Smooth muscle cell (in vitro differentiated cells): ENCODE data around the gene UBTFL1. TPM values are rescaled to one million over a fixed set of nuclear protein-coding genes. Genes with fewer than 3 reads are reported as not detected.

Experiments used
- DNase-seq: peaks from one replicate; lab custom pipeline; 2025; ENCODE audit not compliant: unreplicated experiment; lab: John Stamatoyannopoulos, UW
- H2AFZ ChIP-seq: fragments of 200-600 bp; sonication (generic); 2 replicates; pipeline ENCODE4 v1.6.0; 2016; ENCODE audit warnings: antibody characterized with exemption, low read depth, mild to moderate bottlenecking
- H3F3A ChIP-seq: fragments of 200-600 bp; sonication (generic); 2 replicates; pipeline ENCODE4 v1.6.0; 2017; ENCODE audit warnings: antibody characterized with exemption, low read depth
- H3K27ac ChIP-seq: fragments of 200-600 bp; sonication (generic); 2 replicates; pipeline ENCODE4 v1.5.1; 2016; ENCODE audit warnings: low read depth, mild to moderate bottlenecking
- H3K27me3 ChIP-seq: fragments of 200-600 bp; sonication (generic); 2 replicates; pipeline ENCODE4 v1.6.1; 2016; ENCODE audit warnings: low read depth, mild to moderate bottlenecking
- H3K36me3 ChIP-seq: fragments of 200-600 bp; sonication (generic); 2 replicates; pipeline ENCODE4 v1.5.1; 2016; ENCODE audit warnings: low read depth
- H3K4me1 ChIP-seq: fragments of 200-600 bp; sonication (generic); 2 replicates; pipeline ENCODE4 v1.5.1; 2016; ENCODE audit warnings: low read depth
- H3K4me2 ChIP-seq: fragments of 200-600 bp; sonication (generic); 2 replicates; pipeline ENCODE4 v1.6.0; 2016; ENCODE audit warnings: mild to moderate bottlenecking
- H3K4me3 ChIP-seq: fragments of 200-600 bp; sonication (generic); 2 replicates; pipeline ENCODE4 v1.5.1; 2016; ENCODE audit warnings: mild to moderate bottlenecking
- H3K79me2 ChIP-seq: fragments of 200-600 bp; sonication (generic); 2 replicates; pipeline ENCODE4 v1.6.0; 2016; ENCODE audit warnings: low read depth, mild to moderate bottlenecking
- H3K9ac ChIP-seq: fragments of 200-600 bp; sonication (generic); 2 replicates; pipeline ENCODE4 v1.6.0; 2016; ENCODE audit warnings: low read depth
- H3K9me3 ChIP-seq: fragments of 200-600 bp; sonication (generic); replicated peaks from 2 replicates; pipeline ENCODE4 v1.5.1; 2016; ENCODE audit warnings: low read depth
- H4K20me1 ChIP-seq: fragments of 200-600 bp; sonication (generic); 2 replicates; pipeline ENCODE4 v1.6.0; 2016; ENCODE audit warnings: low read depth
- WGBS: methylation state at CpG from one replicate; pipeline ENCODE4 v1.1.7; 2016; ENCODE audit warnings: low lambda C conversion rate; 5-methylcytosine and 5-hydroxymethylcytosine counted together
- polyA plus RNA-seq: library from polyadenylated mRNA; unstranded; fragments of >200 nt; fragmentation: Nextera tagmentation; extraction: Ambion mirVana; gene quantifications from 2 replicates; pipeline ENCODE4 v1.2.1, GENCODE V29; 2016
- total RNA-seq: library from RNA; depleted of rRNA; stranded (reverse); fragments of >200 nt; gene quantifications from 2 replicates; pipeline ENCODE4 v1.2.3, GENCODE V29; 2014
- TF ChIP-seq, protein P1 (sequence below): fragments of 200-600 bp; sonication (generic); IDR thresholded peaks from 2 replicates; pipeline ENCODE4 v1.5.1; 2017; ENCODE audit warnings: borderline replicate concordance, mild to moderate bottlenecking, antibody characterized with exemption; ENCODE audit not compliant: insufficient read depth, poor library complexity, severe bottlenecking

Gene UBTFL1
- total and polyA plus RNA-seq, 2 experiments from 2014 or later = not detected

GRCh38 chr11:90100431-90100830 is 14.7 kb downstream of the UBTFL1 start:
- no peaks in the 10 kb centered on the region for H3K4me1 ChIP-seq
- TF ChIP-seq, protein P1, sequence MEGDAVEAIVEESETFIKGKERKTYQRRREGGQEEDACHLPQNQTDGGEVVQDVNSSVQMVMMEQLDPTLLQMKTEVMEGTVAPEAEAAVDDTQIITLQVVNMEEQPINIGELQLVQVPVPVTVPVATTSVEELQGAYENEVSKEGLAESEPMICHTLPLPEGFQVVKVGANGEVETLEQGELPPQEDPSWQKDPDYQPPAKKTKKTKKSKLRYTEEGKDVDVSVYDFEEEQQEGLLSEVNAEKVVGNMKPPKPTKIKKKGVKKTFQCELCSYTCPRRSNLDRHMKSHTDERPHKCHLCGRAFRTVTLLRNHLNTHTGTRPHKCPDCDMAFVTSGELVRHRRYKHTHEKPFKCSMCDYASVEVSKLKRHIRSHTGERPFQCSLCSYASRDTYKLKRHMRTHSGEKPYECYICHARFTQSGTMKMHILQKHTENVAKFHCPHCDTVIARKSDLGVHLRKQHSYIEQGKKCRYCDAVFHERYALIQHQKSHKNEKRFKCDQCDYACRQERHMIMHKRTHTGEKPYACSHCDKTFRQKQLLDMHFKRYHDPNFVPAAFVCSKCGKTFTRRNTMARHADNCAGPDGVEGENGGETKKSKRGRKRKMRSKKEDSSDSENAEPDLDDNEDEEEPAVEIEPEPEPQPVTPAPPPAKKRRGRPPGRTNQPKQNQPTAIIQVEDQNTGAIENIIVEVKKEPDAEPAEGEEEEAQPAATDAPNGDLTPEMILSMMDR = no peak
- no peaks in the 10 kb centered on the region for H3K36me3 ChIP-seq
- no peak for DNase-seq
- no peak overlapping the region for H3K4me2 ChIP-seq
- H3F3A ChIP-seq = no peaks in the 10 kb centered on the region
- H3K4me3 ChIP-seq = no peak overlapping the region
- H3K79me2 ChIP-seq = no peaks in the 10 kb centered on the region
- no peaks in the 10 kb centered on the region for H4K20me1 ChIP-seq
- no peak overlapping the region for H3K9ac ChIP-seq
- no peak overlapping the region for H2AFZ ChIP-seq
- no peaks in the 10 kb centered on the region for H3K27me3 ChIP-seq
- no peaks in the 10 kb centered on the region for H3K9me3 ChIP-seq
- 94% methylated on average over 3 of the region's 3 CpGs for WGBS
- no peak overlapping the region for H3K27ac ChIP-seq

- Histone ChIP-seq H3K27me3 (no peaks in the 10 kb centered on the region), H3K4me2 (no peak overlapping the region), H3K4me3 (no peak overlapping the region), H3F3A (no peaks in the 10 kb centered on the region), H2AFZ (no peak overlapping the region), H3K79me2 (no peaks in the 10 kb centered on the region), H3K36me3 (no peaks in the 10 kb centered on the region), H3K9me3 (no peaks in the 10 kb centered on the region), H4K20me1 (no peaks in the 10 kb centered on the region), H3K9ac (no peak overlapping the region), H3K27ac (no peak overlapping the region), H3K4me1 (no peaks in the 10 kb centered on the region)
- DNase-seq = no peak
- TF ChIP-seq, protein P1 = peak; percentile 48
- WGBS = 11% methylated on average over 2 of the region's 2 CpGs
Measured at GRCh38 chr11:90113541-90113940, 27.8 kb downstream of the UBTFL1 start.

DNA sequence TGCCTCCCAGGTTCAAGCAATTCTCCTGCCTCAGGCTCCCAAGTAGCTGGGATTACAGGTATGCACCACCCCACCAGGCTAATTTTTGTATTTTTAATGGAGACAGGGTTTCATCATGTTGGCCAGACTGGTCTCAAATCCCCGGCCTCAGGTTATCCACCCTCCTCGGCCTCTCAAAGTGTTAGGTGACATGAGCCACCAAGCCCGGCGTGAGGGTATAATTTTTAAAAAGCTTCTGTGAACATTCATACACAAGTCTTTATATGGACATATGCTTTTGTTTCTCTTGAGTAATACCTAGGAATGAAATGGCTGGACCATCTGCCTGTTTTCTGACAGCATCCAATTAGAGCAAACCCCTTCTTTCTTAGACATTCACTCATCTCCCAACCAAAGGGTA is 34.4 kb downstream of the UBTFL1 start:
- 92% methylated on average over 4 of the region's 4 CpGs for WGBS
- H3F3A ChIP-seq = no peaks in the 10 kb centered on the region
- H3K27me3 ChIP-seq = no peaks in the 10 kb centered on the region
- no peaks in the 10 kb centered on the region for H3K36me3 ChIP-seq
- H4K20me1 ChIP-seq = no peaks in the 10 kb centered on the region
- no peak overlapping the region for H3K4me3 ChIP-seq
- no peak overlapping the region for H3K27ac ChIP-seq
- H3K79me2 ChIP-seq = no peaks in the 10 kb centered on the region
- no peaks in the 10 kb centered on the region for H3K9me3 ChIP-seq
- no peak overlapping the region for H3K4me2 ChIP-seq
- H3K9ac ChIP-seq = no peak overlapping the region
- TF ChIP-seq, protein P1 = no peak
- H2AFZ ChIP-seq = no peak overlapping the region
- no peak for DNase-seq
- H3K4me1 ChIP-seq = no peaks in the 10 kb centered on the region

DNA sequence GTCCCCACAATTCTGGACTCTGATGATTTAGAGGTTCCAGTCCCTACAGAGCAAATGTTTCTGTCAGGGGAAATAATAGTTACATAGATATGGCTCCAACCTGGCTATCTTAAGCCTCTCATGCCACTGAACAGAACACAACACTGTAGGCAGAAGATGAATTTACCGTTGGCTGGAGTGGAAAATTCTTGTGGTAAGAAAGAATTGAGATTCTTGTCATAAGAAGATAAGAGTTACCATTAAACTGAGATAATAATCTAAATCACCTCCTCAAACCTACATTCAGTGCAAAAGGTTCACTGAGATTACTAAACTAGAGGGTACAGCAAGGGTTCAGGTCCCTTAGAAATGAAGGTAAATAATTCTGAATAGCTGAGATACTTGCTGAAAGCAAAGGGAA is 38.6 kb downstream of the UBTFL1 start:
- no peak for DNase-seq
- no peaks in the 10 kb centered on the region for H3K36me3 ChIP-seq
- 19% methylated on average over 1 of the region's 1 CpG for WGBS

More for the DNA sequence above, 38.6 kb downstream of the UBTFL1 start:
- H3K9me3 ChIP-seq = no peaks in the 10 kb centered on the region
- H3K4me1 ChIP-seq = no peaks in the 10 kb centered on the region
- no peak overlapping the region for H3K27ac ChIP-seq
- H4K20me1 ChIP-seq = no peaks in the 10 kb centered on the region
- no peak overlapping the region for H3K4me2 ChIP-seq
- TF ChIP-seq, protein P1 = no peak
- H3F3A ChIP-seq = no peaks in the 10 kb centered on the region
- no peak overlapping the region for H3K9ac ChIP-seq
- no peak overlapping the region for H2AFZ ChIP-seq
- no peaks in the 10 kb centered on the region for H3K27me3 ChIP-seq
- H3K79me2 ChIP-seq = no peaks in the 10 kb centered on the region
- H3K4me3 ChIP-seq = no peak overlapping the region
